HCT116 (cell line): Measurements from ENCODE around the gene CENATAC. TPM values are rescaled to one million over a fixed set of nuclear protein-coding genes. Genes with fewer than 3 reads are reported as not detected.
"Not testable (repeated sequence)": the region's sequence is repeated elsewhere in the genome, so short reads cannot be mapped to it uniquely, and the experiment has no call there.

ENCODE experiments used
- ATAC-seq: fragments of 200-7000 bp; cut with Tn5 transposase; 2 replicates; pipeline ENCODE4 v1.9.1; 2020; ENCODE audit warnings: mild to moderate bottlenecking, moderate library complexity
- BruUV-seq: library from RNA; stranded (reverse); fragments of 400-500 nt; replicated peaks from 2 replicates; lab custom pipeline; 2021; lab: Mats Ljungman, UMichigan
- CTCF ChIA-PET: fragments of 300-600 bp; sonication (Branson Sonifier 250); formaldehyde crosslinking; loops from one replicate; lab custom pipeline; 2021; ENCODE audit warnings: antibody characterized with exemption; lab: Charles Lee
- POLR2A ChIA-PET: fragments of 300-600, 350-600 bp; sonication (Branson Sonifier 250); formaldehyde crosslinking; loops from one replicate; lab custom pipeline; 2021; ENCODE audit warnings: antibody characterized with exemption; lab: Charles Lee
- RAD21 ChIA-PET, 2 experiments: fragments of 300-600 bp; sonication (Branson Sonifier 250); formaldehyde crosslinking; loops; one replicate each; lab custom pipeline; 2023; ENCODE audit warnings: low total read pairs in 2 of 2; ENCODE audit not compliant: uncharacterized antibody in 2 of 2, unreplicated experiment in 2 of 2, low non-redundant PET in 1 of 2; lab: Charles Lee
- DNase-seq: peaks from one replicate; pipeline ENCODE4 v3.0.0-alpha.2; 2010; ENCODE audit warnings: low read depth, low spot score
- H2AFZ ChIP-seq: fragments of 200-600 bp; shearing (Covaris generic), sonication (generic); 2 replicates; pipeline ENCODE4 v1.6.1; 2017; ENCODE audit warnings: low read depth, mixed run types, mixed read lengths, antibody characterized with exemption, low read length; ENCODE audit not compliant: poor library complexity, severe bottlenecking
- H3K27ac ChIP-seq: 2 replicates; pipeline ENCODE4 v1.5.1; 2012; ENCODE audit warnings: low read depth, low read length
- H3K27me3 ChIP-seq: fragments of 200-600 bp; sonication (generic); 2 replicates; pipeline ENCODE4 v1.6.1; 2016; ENCODE audit warnings: mixed run types, low read length, mixed read lengths; ENCODE audit not compliant: insufficient read depth
- H3K36me3 ChIP-seq, 2 experiments: fragments of 200-500 bp in 1 of 2; fragments of 200-600 bp in 1 of 2; sonication (Bioruptor generic) in 1 of 2; sonication (generic) in 1 of 2; 2 replicates each; pipeline versions ENCODE4 v1.5.1 to v1.6.1; 2014 to 2016; ENCODE audit warnings: low read length in 2 of 2, inconsistent platforms in 1 of 2, mixed read lengths in 1 of 2, mixed run types in 1 of 2; ENCODE audit not compliant: insufficient read depth in 2 of 2, control insufficient read depth in 1 of 2
- H3K4me1 ChIP-seq, 2 experiments: fragments of 200-600 bp in 1 of 2; sonication (generic) in 1 of 2; 2 replicates each; pipeline versions ENCODE4 v1.5.1 to v1.6.1; 2012 to 2017; ENCODE audit warnings: low read length in 2 of 2, inconsistent platforms in 1 of 2, mild to moderate bottlenecking in 1 of 2, mixed read lengths in 1 of 2, mixed run types in 1 of 2, moderate library complexity in 1 of 2; ENCODE audit not compliant: insufficient read depth in 2 of 2, control insufficient read depth in 1 of 2
- H3K4me2 ChIP-seq: fragments of 200-600 bp; sonication (generic); 2 replicates; pipeline ENCODE4 v1.6.1; 2017; ENCODE audit warnings: mixed run types, low read length, mixed read lengths
- H3K4me3 ChIP-seq, 2 experiments: fragments of 200-600 bp in 1 of 2; sonication (generic) in 1 of 2; replicated peaks in 1 of 2; 2 replicates each; pipeline ENCODE4 v1.5.1; 2011 to 2016; ENCODE audit warnings: low read length in 2 of 2, control low read depth in 1 of 2, low read depth in 1 of 2, mild to moderate bottlenecking in 1 of 2, mixed read lengths in 1 of 2, mixed run types in 1 of 2
- H3K79me2 ChIP-seq: fragments of 200-600 bp; sonication (generic); 2 replicates; pipeline ENCODE4 v1.6.1; 2017; ENCODE audit warnings: mild to moderate bottlenecking, mixed run types, low read length, moderate library complexity, mixed read lengths; ENCODE audit not compliant: insufficient read depth
- H3K9ac ChIP-seq: fragments of 200-600 bp; sonication (generic); 2 replicates; pipeline ENCODE4 v1.6.1; 2016; ENCODE audit warnings: low read length, mixed read lengths
- H3K9me2 ChIP-seq: fragments of 200-600 bp; sonication (generic), shearing (Covaris generic); 2 replicates; pipeline ENCODE4 v1.6.1; 2017; ENCODE audit warnings: mixed run types, mild to moderate bottlenecking, moderate library complexity; ENCODE audit not compliant: insufficient read depth
- H3K9me3 ChIP-seq, 2 experiments: fragments of 200-500 bp in 1 of 2; fragments of 200-600 bp in 1 of 2; sonication (Bioruptor generic) in 1 of 2; sonication (generic) in 1 of 2; 2 replicates each; pipeline ENCODE4 v1.6.1; 2014 to 2017; ENCODE audit warnings: low read length in 2 of 2, mixed read lengths in 2 of 2, inconsistent platforms in 1 of 2, low read depth in 1 of 2, mild to moderate bottlenecking in 1 of 2, mixed run types in 1 of 2, moderate library complexity in 1 of 2; ENCODE audit not compliant: control insufficient read depth in 1 of 2, insufficient read depth in 1 of 2
- H4K20me1 ChIP-seq: fragments of 200-600 bp; sonication (generic), shearing (Covaris generic); 2 replicates; pipeline ENCODE4 v1.6.1; 2017; ENCODE audit warnings: mixed run types, mild to moderate bottlenecking, moderate library complexity; ENCODE audit not compliant: insufficient read depth
- CBX3 ChIP-seq: IDR thresholded peaks from 2 replicates; pipeline ENCODE4 v1.6.1; 2012; ENCODE audit warnings: low read depth
- CEBPB ChIP-seq: IDR thresholded peaks from 2 replicates; pipeline ENCODE4 v1.6.1; 2012; ENCODE audit warnings: low read depth
- EGR1 ChIP-seq: IDR thresholded peaks from 2 replicates; pipeline ENCODE4 v1.6.1; 2012; ENCODE audit warnings: low read depth
- ELF1 ChIP-seq: IDR thresholded peaks from 2 replicates; pipeline ENCODE4 v1.6.1; 2012; ENCODE audit warnings: low read depth, borderline replicate concordance
- EZH2phosphoT487 ChIP-seq: fragments of 200-600 bp; IDR thresholded peaks from 2 replicates; pipeline ENCODE4 v1.6.1; 2018; ENCODE audit warnings: antibody characterized with exemption, borderline replicate concordance
- JUND ChIP-seq: IDR thresholded peaks from 2 replicates; pipeline ENCODE4 v1.6.1; 2012
- POLR2A ChIP-seq: IDR thresholded peaks from 2 replicates; pipeline ENCODE4 v1.7.0; 2011; ENCODE audit warnings: borderline replicate concordance; ENCODE audit not compliant: insufficient read depth, insufficient read length; ENCODE audit errors: extremely low read depth
- POLR2AphosphoS5 ChIP-seq: IDR thresholded peaks from 2 replicates; pipeline ENCODE4 v1.6.1; 2011; ENCODE audit warnings: mild to moderate bottlenecking, low read depth, low read length, moderate library complexity
- RAD21 ChIP-seq: IDR thresholded peaks from 2 replicates; pipeline ENCODE4 v1.6.1; 2012; ENCODE audit warnings: low read depth, mild to moderate bottlenecking
- SIN3A ChIP-seq: IDR thresholded peaks from 2 replicates; pipeline ENCODE4 v1.6.1; 2012; ENCODE audit warnings: low read depth
- SP1 ChIP-seq: IDR thresholded peaks from 2 replicates; pipeline ENCODE4 v1.6.1; 2012; ENCODE audit warnings: low read depth
- SRF ChIP-seq: IDR thresholded peaks from 2 replicates; pipeline ENCODE4 v1.6.1; 2012; ENCODE audit warnings: low read depth
- TCF7L2 ChIP-seq: IDR thresholded peaks from 2 replicates; pipeline ENCODE4 v1.7.0; 2011; ENCODE audit warnings: borderline replicate concordance, inconsistent platforms; ENCODE audit not compliant: insufficient read depth, insufficient read length; ENCODE audit errors: extremely low read depth
- ZFX ChIP-seq: fragments of 450-650 bp; IDR thresholded peaks from 2 replicates; pipeline ENCODE4 v1.6.1; 2017
- intact Hi-C: fragments of 100-400 bp; cut with micrococcal nuclease; formaldehyde crosslinking; loops from 2 replicates; pipeline ENCODE4 v1.10.0; 2022
- total RNA-seq: library from RNA; stranded (reverse); gene quantifications from one replicate; pipeline ENCODE4 v1.2.1, GENCODE V29; 2021; ENCODE audit not compliant: unreplicated experiment
- TF ChIP-seq, protein P1 (sequence below): IDR thresholded peaks from 2 replicates; pipeline ENCODE4 v1.6.1; 2012
- TF ChIP-seq, protein P2 (sequence below), 3 experiments: fragments of 200-600 bp in 1 of 3; sonication (generic) in 1 of 3; IDR thresholded peaks in 2 of 3; conservative IDR thresholded peaks in 1 of 3; 2 replicates each; pipeline ENCODE4 v1.5.1; 2012 to 2017; ENCODE audit warnings: low read depth in 2 of 3, low read length in 2 of 3, antibody characterized with exemption in 1 of 3, borderline replicate concordance in 1 of 3, control low read depth in 1 of 3, mild to moderate bottlenecking in 1 of 3, mixed read lengths in 1 of 3, mixed run types in 1 of 3, moderate library complexity in 1 of 3; ENCODE audit not compliant: insufficient read depth in 1 of 3
- TF ChIP-seq, protein P3 (sequence below): IDR thresholded peaks from 2 replicates; pipeline ENCODE4 v1.6.1; 2012; ENCODE audit warnings: low read depth
- TF ChIP-seq, protein P4 (sequence below): IDR thresholded peaks from 2 replicates; pipeline ENCODE4 v1.6.1; 2012

Gene CENATAC
- total RNA-seq, 1 experiment from 2014 or later = 28.9 TPM

GRCh38 chr11:118988280-118988679, 9.7 kb upstream of the CENATAC start:
- Histone ChIP-seq H3K4me3 (no peak overlapping the region), H4K20me1 (no peaks in the 10 kb centered on the region), H3K79me2 (no peaks in the 10 kb centered on the region), H3K9me2 (no peaks in the 10 kb centered on the region), H2AFZ (no peak overlapping the region), H3K27ac (peak overlapping the region; percentile 33), H3K36me3 (no peaks in the 10 kb centered on the region), H3K9me3 (no peaks in the 10 kb centered on the region), H3K4me2 (peak overlapping the region; percentile 56), H3K4me1 (peaks cover 11 to 26% of the 10 kb centered on the region in 2 experiments), H3K27me3 (no peaks in the 10 kb centered on the region), H3K9ac (peak overlapping the region; percentile 8; the same call in 1 of the 2 replicates)
- TF ChIP-seq CBX3 (no peak), POLR2A (no peak), RAD21 (no peak), POLR2AphosphoS5 (no peak), CEBPB (no peak), TCF7L2 (no peak), ELF1 (no peak), ZFX (no peak), SIN3A (no peak), SP1 (no peak), EZH2phosphoT487 (no peak), EGR1 (no peak), JUND (no peak), SRF (no peak)
- TF ChIP-seq, protein P1, sequence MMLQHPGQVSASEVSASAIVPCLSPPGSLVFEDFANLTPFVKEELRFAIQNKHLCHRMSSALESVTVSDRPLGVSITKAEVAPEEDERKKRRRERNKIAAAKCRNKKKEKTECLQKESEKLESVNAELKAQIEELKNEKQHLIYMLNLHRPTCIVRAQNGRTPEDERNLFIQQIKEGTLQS = no peak
- TF ChIP-seq, protein P2, sequence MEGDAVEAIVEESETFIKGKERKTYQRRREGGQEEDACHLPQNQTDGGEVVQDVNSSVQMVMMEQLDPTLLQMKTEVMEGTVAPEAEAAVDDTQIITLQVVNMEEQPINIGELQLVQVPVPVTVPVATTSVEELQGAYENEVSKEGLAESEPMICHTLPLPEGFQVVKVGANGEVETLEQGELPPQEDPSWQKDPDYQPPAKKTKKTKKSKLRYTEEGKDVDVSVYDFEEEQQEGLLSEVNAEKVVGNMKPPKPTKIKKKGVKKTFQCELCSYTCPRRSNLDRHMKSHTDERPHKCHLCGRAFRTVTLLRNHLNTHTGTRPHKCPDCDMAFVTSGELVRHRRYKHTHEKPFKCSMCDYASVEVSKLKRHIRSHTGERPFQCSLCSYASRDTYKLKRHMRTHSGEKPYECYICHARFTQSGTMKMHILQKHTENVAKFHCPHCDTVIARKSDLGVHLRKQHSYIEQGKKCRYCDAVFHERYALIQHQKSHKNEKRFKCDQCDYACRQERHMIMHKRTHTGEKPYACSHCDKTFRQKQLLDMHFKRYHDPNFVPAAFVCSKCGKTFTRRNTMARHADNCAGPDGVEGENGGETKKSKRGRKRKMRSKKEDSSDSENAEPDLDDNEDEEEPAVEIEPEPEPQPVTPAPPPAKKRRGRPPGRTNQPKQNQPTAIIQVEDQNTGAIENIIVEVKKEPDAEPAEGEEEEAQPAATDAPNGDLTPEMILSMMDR (IDR thresholded peaks at IDR 0.05 in 2 of 3, conservative IDR thresholded peaks at IDR 0.05 in 1 of 3; ENCODE audit: borderline replicate concordance in 1 of 3, insufficient read depth in 1 of 3, low read depth in 2 of 3, low read length in 2 of 3) = no peak
- TF ChIP-seq, protein P3, sequence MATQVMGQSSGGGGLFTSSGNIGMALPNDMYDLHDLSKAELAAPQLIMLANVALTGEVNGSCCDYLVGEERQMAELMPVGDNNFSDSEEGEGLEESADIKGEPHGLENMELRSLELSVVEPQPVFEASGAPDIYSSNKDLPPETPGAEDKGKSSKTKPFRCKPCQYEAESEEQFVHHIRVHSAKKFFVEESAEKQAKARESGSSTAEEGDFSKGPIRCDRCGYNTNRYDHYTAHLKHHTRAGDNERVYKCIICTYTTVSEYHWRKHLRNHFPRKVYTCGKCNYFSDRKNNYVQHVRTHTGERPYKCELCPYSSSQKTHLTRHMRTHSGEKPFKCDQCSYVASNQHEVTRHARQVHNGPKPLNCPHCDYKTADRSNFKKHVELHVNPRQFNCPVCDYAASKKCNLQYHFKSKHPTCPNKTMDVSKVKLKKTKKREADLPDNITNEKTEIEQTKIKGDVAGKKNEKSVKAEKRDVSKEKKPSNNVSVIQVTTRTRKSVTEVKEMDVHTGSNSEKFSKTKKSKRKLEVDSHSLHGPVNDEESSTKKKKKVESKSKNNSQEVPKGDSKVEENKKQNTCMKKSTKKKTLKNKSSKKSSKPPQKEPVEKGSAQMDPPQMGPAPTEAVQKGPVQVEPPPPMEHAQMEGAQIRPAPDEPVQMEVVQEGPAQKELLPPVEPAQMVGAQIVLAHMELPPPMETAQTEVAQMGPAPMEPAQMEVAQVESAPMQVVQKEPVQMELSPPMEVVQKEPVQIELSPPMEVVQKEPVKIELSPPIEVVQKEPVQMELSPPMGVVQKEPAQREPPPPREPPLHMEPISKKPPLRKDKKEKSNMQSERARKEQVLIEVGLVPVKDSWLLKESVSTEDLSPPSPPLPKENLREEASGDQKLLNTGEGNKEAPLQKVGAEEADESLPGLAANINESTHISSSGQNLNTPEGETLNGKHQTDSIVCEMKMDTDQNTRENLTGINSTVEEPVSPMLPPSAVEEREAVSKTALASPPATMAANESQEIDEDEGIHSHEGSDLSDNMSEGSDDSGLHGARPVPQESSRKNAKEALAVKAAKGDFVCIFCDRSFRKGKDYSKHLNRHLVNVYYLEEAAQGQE = no peak
- TF ChIP-seq, protein P4, sequence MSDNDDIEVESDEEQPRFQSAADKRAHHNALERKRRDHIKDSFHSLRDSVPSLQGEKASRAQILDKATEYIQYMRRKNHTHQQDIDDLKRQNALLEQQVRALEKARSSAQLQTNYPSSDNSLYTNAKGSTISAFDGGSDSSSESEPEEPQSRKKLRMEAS = no peak
- RAD21 ChIA-PET = no interaction called here
- ATAC-seq (peak; percentile 59), DNase-seq (no peak)
- CTCF ChIA-PET = no interaction called here
- POLR2A ChIA-PET = interaction anchor here (0.6 kb wide), 1 partner anchor 365 kb away, joined by 3 read pairs; no protein-coding TSS in a partner anchor
- BruUV-seq = no TSS peak
- intact Hi-C loops = no loop called here

- H2AFZ ChIP-seq, H4K20me1 ChIP-seq, H3K4me3 ChIP-seq, H3K27me3 ChIP-seq, H3K27ac ChIP-seq, BruUV-seq, CTCF ChIA-PET, H3K9me2 ChIP-seq, H3K4me2 ChIP-seq, H3K9ac ChIP-seq, H3K9me3 ChIP-seq, DNase-seq, intact Hi-C loops, ATAC-seq, H3K79me2 ChIP-seq, POLR2A ChIA-PET, H3K36me3 ChIP-seq, RAD21 ChIA-PET: not testable (repeated sequence)
- H3K4me1 ChIP-seq = peaks cover 11 to 30% of the 10 kb centered on the region in 2 experiments
Measured at GRCh38 chr11:118991486-118992038, 6.4 kb upstream of the CENATAC start.
